Smooth muscle cell (in vitro differentiated cells): ENCODE results near the gene AUH. TPM values are rescaled to one million over a fixed set of nuclear protein-coding genes. Genes with fewer than 3 reads are reported as not detected.

ENCODE experiments used
- DNase-seq: peaks from one replicate; lab custom pipeline; 2025; ENCODE audit not compliant: unreplicated experiment; lab: John Stamatoyannopoulos, UW
- H2AFZ ChIP-seq: fragments of 200-600 bp; sonication (generic); 2 replicates; pipeline ENCODE4 v1.6.0; 2016; ENCODE audit warnings: antibody characterized with exemption, low read depth, mild to moderate bottlenecking
- H3F3A ChIP-seq: fragments of 200-600 bp; sonication (generic); 2 replicates; pipeline ENCODE4 v1.6.0; 2017; ENCODE audit warnings: antibody characterized with exemption, low read depth
- H3K27ac ChIP-seq: fragments of 200-600 bp; sonication (generic); 2 replicates; pipeline ENCODE4 v1.5.1; 2016; ENCODE audit warnings: low read depth, mild to moderate bottlenecking
- H3K27me3 ChIP-seq: fragments of 200-600 bp; sonication (generic); 2 replicates; pipeline ENCODE4 v1.6.1; 2016; ENCODE audit warnings: low read depth, mild to moderate bottlenecking
- H3K36me3 ChIP-seq: fragments of 200-600 bp; sonication (generic); 2 replicates; pipeline ENCODE4 v1.5.1; 2016; ENCODE audit warnings: low read depth
- H3K4me1 ChIP-seq: fragments of 200-600 bp; sonication (generic); 2 replicates; pipeline ENCODE4 v1.5.1; 2016; ENCODE audit warnings: low read depth
- H3K4me2 ChIP-seq: fragments of 200-600 bp; sonication (generic); 2 replicates; pipeline ENCODE4 v1.6.0; 2016; ENCODE audit warnings: mild to moderate bottlenecking
- H3K4me3 ChIP-seq: fragments of 200-600 bp; sonication (generic); 2 replicates; pipeline ENCODE4 v1.5.1; 2016; ENCODE audit warnings: mild to moderate bottlenecking
- H3K79me2 ChIP-seq: fragments of 200-600 bp; sonication (generic); 2 replicates; pipeline ENCODE4 v1.6.0; 2016; ENCODE audit warnings: low read depth, mild to moderate bottlenecking
- H3K9ac ChIP-seq: fragments of 200-600 bp; sonication (generic); 2 replicates; pipeline ENCODE4 v1.6.0; 2016; ENCODE audit warnings: low read depth
- H3K9me3 ChIP-seq: fragments of 200-600 bp; sonication (generic); replicated peaks from 2 replicates; pipeline ENCODE4 v1.5.1; 2016; ENCODE audit warnings: low read depth
- H4K20me1 ChIP-seq: fragments of 200-600 bp; sonication (generic); 2 replicates; pipeline ENCODE4 v1.6.0; 2016; ENCODE audit warnings: low read depth
- CTCF ChIP-seq: fragments of 200-600 bp; sonication (generic); IDR thresholded peaks from 2 replicates; pipeline ENCODE4 v1.5.1; 2017; ENCODE audit warnings: borderline replicate concordance, mild to moderate bottlenecking, antibody characterized with exemption; ENCODE audit not compliant: insufficient read depth, poor library complexity, severe bottlenecking
- WGBS: methylation state at CpG from one replicate; pipeline ENCODE4 v1.1.7; 2016; ENCODE audit warnings: low lambda C conversion rate; 5-methylcytosine and 5-hydroxymethylcytosine counted together
- polyA plus RNA-seq: library from polyadenylated mRNA; unstranded; fragments of >200 nt; fragmentation: Nextera tagmentation; extraction: Ambion mirVana; gene quantifications from 2 replicates; pipeline ENCODE4 v1.2.1, GENCODE V29; 2016
- total RNA-seq: library from RNA; depleted of rRNA; stranded (reverse); fragments of >200 nt; gene quantifications from 2 replicates; pipeline ENCODE4 v1.2.3, GENCODE V29; 2014

The AUH gene
- total and polyA plus RNA-seq, 2 experiments from 2014 or later, result 8.7 TPM

- H3K36me3 ChIP-seq, result no peaks in the 10 kb centered on the region
- 62% methylated on average over 5 of the region's 5 CpGs for WGBS
- no peak for TF ChIP-seq CTCF
- peak overlapping the region; percentile 19 for H3K27ac ChIP-seq
- no peaks in the 10 kb centered on the region for H3F3A ChIP-seq
- no peaks in the 10 kb centered on the region for H3K9me3 ChIP-seq
- no peaks in the 10 kb centered on the region for H3K79me2 ChIP-seq
- H3K9ac ChIP-seq, result no peak overlapping the region
- peak overlapping the region; percentile 0 for H3K4me2 ChIP-seq
- H3K27me3 ChIP-seq, result no peaks in the 10 kb centered on the region
- H4K20me1 ChIP-seq, result peaks cover 3% of the 10 kb centered on the region
- H2AFZ ChIP-seq, result no peak overlapping the region
- no peak for DNase-seq
- H3K4me3 ChIP-seq, result no peak overlapping the region
- H3K4me1 ChIP-seq, result no peaks in the 10 kb centered on the region
Measured at GRCh38 chr9:91301161-91301560, 60.6 kb downstream of the AUH start.

GRCh38 chr9:91298311-91298710 is 63.4 kb downstream of the AUH start:
- WGBS, result 77% methylated on average over 2 of the region's 2 CpGs
- no peaks in the 10 kb centered on the region for H3K79me2 ChIP-seq
- no peaks in the 10 kb centered on the region for H3F3A ChIP-seq
- no peak overlapping the region for H2AFZ ChIP-seq
- no peaks in the 10 kb centered on the region for H3K4me1 ChIP-seq
- no peak for TF ChIP-seq CTCF
- DNase-seq, result no peak
- H3K4me3 ChIP-seq, result no peak overlapping the region
- H3K36me3 ChIP-seq, result peaks cover 7% of the 10 kb centered on the region
- H3K9ac ChIP-seq, result no peak overlapping the region
- H4K20me1 ChIP-seq, result peaks cover 3% of the 10 kb centered on the region
- H3K9me3 ChIP-seq, result no peaks in the 10 kb centered on the region
- H3K27me3 ChIP-seq, result no peaks in the 10 kb centered on the region
- H3K27ac ChIP-seq, result no peak overlapping the region
- H3K4me2 ChIP-seq, result no peak overlapping the region

- Histone ChIP-seq H3K79me2 (no peaks in the 10 kb centered on the region), H4K20me1 (peaks cover 3% of the 10 kb centered on the region), H3K9ac (no peak overlapping the region), H3K9me3 (no peaks in the 10 kb centered on the region), H2AFZ (no peak overlapping the region), H3K27me3 (no peaks in the 10 kb centered on the region), H3K4me3 (no peak overlapping the region), H3K4me2 (no peak overlapping the region), H3K36me3 (peaks cover 10% of the 10 kb centered on the region), H3K4me1 (no peaks in the 10 kb centered on the region), H3F3A (no peaks in the 10 kb centered on the region), H3K27ac (no peak overlapping the region)
- TF ChIP-seq CTCF, result no peak
- no peak for DNase-seq
- WGBS, result 100% methylated on average over 1 of the region's 1 CpG
Measured at GRCh38 chr9:91297306-91297705, 64.4 kb downstream of the AUH start.

GRCh38 chr9:91296354-91296753 is 65.4 kb downstream of the AUH start:
- no peaks in the 10 kb centered on the region for H3K9me3 ChIP-seq
- peaks cover 10% of the 10 kb centered on the region for H3K36me3 ChIP-seq
- no peak overlapping the region for H3K4me2 ChIP-seq
- no peaks in the 10 kb centered on the region for H3K27me3 ChIP-seq
- H3F3A ChIP-seq, result no peaks in the 10 kb centered on the region
- no peaks in the 10 kb centered on the region for H3K79me2 ChIP-seq
- H2AFZ ChIP-seq, result no peak overlapping the region
- no peak overlapping the region for H3K9ac ChIP-seq
- TF ChIP-seq CTCF, result no peak
- H3K27ac ChIP-seq, result no peak overlapping the region
- no peaks in the 10 kb centered on the region for H3K4me1 ChIP-seq
- no peak overlapping the region for H3K4me3 ChIP-seq
- H4K20me1 ChIP-seq, result peaks cover 3% of the 10 kb centered on the region
- no peak for DNase-seq
